Endothelial cell of umbilical vein (primary cell): ENCODE data around the gene FSTL1. TPM values are rescaled to one million over a fixed set of nuclear protein-coding genes. Genes with fewer than 3 reads are reported as not detected.

ENCODE experiments used
- BruUV-seq: library from RNA; stranded (reverse); fragments of 400-500 nt; replicated peaks from 2 replicates; lab custom pipeline; 2021; lab: Mats Ljungman, UMichigan
- CTCF ChIA-PET: fragments of 300-600, 350-600 bp; sonication (Branson Sonifier 250); formaldehyde crosslinking; loops from one replicate; lab custom pipeline; 2021; ENCODE audit warnings: antibody characterized with exemption, inconsistent platforms; lab: Charles Lee
- POLR2A ChIA-PET: fragments of 300-600, 350-600 bp; sonication (Branson Sonifier 250); formaldehyde crosslinking; loops from one replicate; lab custom pipeline; 2021; ENCODE audit warnings: antibody characterized with exemption, inconsistent platforms; lab: Charles Lee
- DNase-seq: peaks from one replicate; pipeline ENCODE4 v3.0.0-alpha.2; 2011; ENCODE audit warnings: low read depth, low spot score
- FAIRE-seq: peaks from 2 replicates; lab custom pipeline; 2011; peaks lifted over from hg19 to GRCh38; lab: Jason Lieb, UNC
- H2AFZ ChIP-seq: 2 replicates; pipeline ENCODE4 v1.6.0; 2012; ENCODE audit warnings: low read depth, low read length, control low read depth, inconsistent platforms
- H3K27ac ChIP-seq: 2 replicates; pipeline ENCODE4 v1.5.1; 2011; ENCODE audit warnings: low read depth, mild to moderate bottlenecking, control low read depth, low read length, moderate library complexity; ENCODE audit not compliant: insufficient read depth
- H3K27me3 ChIP-seq, 2 experiments: 2 replicates each; pipeline versions ENCODE4 v1.6.0 to v1.6.1; 2011; ENCODE audit warnings: low read length in 2 of 2, mixed read lengths in 1 of 2; ENCODE audit not compliant: control insufficient read depth in 2 of 2, insufficient read depth in 2 of 2
- H3K36me3 ChIP-seq, 2 experiments: 2 replicates in 1 of 2; 3 replicates in 1 of 2; pipeline ENCODE4 v1.5.1; 2011; ENCODE audit warnings: low read length in 2 of 2, mild to moderate bottlenecking in 1 of 2, moderate library complexity in 1 of 2; ENCODE audit not compliant: control insufficient read depth in 2 of 2, insufficient read depth in 2 of 2; ENCODE audit errors: extremely low read depth in 1 of 2
- H3K4me1 ChIP-seq: 3 replicates; pipeline ENCODE4 v1.5.1; 2011; ENCODE audit warnings: mild to moderate bottlenecking, low read length; ENCODE audit not compliant: control insufficient read depth, insufficient read depth; ENCODE audit errors: extremely low read depth
- H3K4me2 ChIP-seq: 2 replicates; pipeline ENCODE4 v1.6.1; 2011; ENCODE audit warnings: low read length, control low read depth, mixed read lengths; ENCODE audit not compliant: insufficient read depth
- H3K4me3 ChIP-seq, 3 experiments: fragments of 200-600 bp in 1 of 3; sonication (generic), shearing (Covaris generic) in 1 of 3; replicated peaks in 1 of 3; 2 replicates each; pipeline ENCODE4 v1.5.1; 2011 to 2016; ENCODE audit warnings: control low read depth in 3 of 3, low read length in 3 of 3, mild to moderate bottlenecking in 2 of 3, inconsistent platforms in 1 of 3, low read depth in 1 of 3, moderate library complexity in 1 of 3; ENCODE audit not compliant: insufficient read depth in 1 of 3
- H3K79me2 ChIP-seq: 2 replicates; pipeline ENCODE4 v1.6.0; 2012; ENCODE audit warnings: low read length, inconsistent platforms; ENCODE audit not compliant: control insufficient read depth, insufficient read depth
- H3K9ac ChIP-seq: replicated peaks from 2 replicates; pipeline ENCODE3; 2011; ENCODE audit warnings: low read length, control low read depth; ENCODE audit not compliant: insufficient read depth; ENCODE audit errors: extremely low read depth
- H3K9me1 ChIP-seq: replicated peaks from 3 replicates; pipeline ENCODE4 v1.6.0; 2011; ENCODE audit warnings: mild to moderate bottlenecking, low read length; ENCODE audit not compliant: control insufficient read depth, insufficient read depth; ENCODE audit errors: extremely low read depth
- H3K9me3 ChIP-seq: replicated peaks from 2 replicates; pipeline ENCODE4 v1.5.1; 2012; ENCODE audit warnings: low read length, inconsistent platforms; ENCODE audit not compliant: control insufficient read depth, insufficient read depth
- H4K20me1 ChIP-seq: replicated peaks from 2 replicates; pipeline ENCODE3; 2011; ENCODE audit warnings: mild to moderate bottlenecking, low read length; ENCODE audit not compliant: control insufficient read depth, insufficient read depth; ENCODE audit errors: extremely low read depth
- CTCF ChIP-seq, 2 donors: IDR thresholded peaks; 1 replicate in 1 of 2; 2 replicates in 1 of 2; pipeline ENCODE4 v1.5.1; 2011; ENCODE audit warnings: low read length in 2 of 2, mild to moderate bottlenecking in 2 of 2, moderate library complexity in 2 of 2, control low read depth in 1 of 2, inconsistent platforms in 1 of 2, low read depth in 1 of 2; ENCODE audit not compliant: insufficient read depth in 1 of 2; ENCODE audit errors: extremely low read depth in 1 of 2
- EZH2 ChIP-seq: IDR thresholded peaks from 2 replicates; pipeline ENCODE4 v1.6.1; 2012; ENCODE audit warnings: borderline replicate concordance, low read depth, mild to moderate bottlenecking, moderate library complexity, low read length, inconsistent platforms; ENCODE audit not compliant: severe bottlenecking
- FOS ChIP-seq: IDR thresholded peaks from 2 replicates; pipeline ENCODE4 v1.6.1; 2011; ENCODE audit warnings: mild to moderate bottlenecking, low read length, moderate library complexity, borderline replicate concordance; ENCODE audit not compliant: insufficient read depth
- GATA2 ChIP-seq: IDR thresholded peaks from 2 replicates; pipeline ENCODE4 v1.7.0; 2011; ENCODE audit warnings: low read depth, mild to moderate bottlenecking, moderate library complexity, mixed read lengths, low read length; ENCODE audit not compliant: insufficient read length, insufficient read depth
- MAX ChIP-seq: IDR thresholded peaks from 2 replicates; pipeline ENCODE4 v1.6.1; 2011; ENCODE audit not compliant: insufficient read depth, insufficient read length
- POLR2A ChIP-seq: IDR thresholded peaks from 2 replicates; pipeline ENCODE4 v1.6.1; 2012; ENCODE audit warnings: low read depth, mild to moderate bottlenecking, control low read depth, low read length
- POLR2AphosphoS5 ChIP-seq: IDR thresholded peaks from 2 replicates; pipeline ENCODE4 v1.6.1; 2012; ENCODE audit warnings: low read depth, mild to moderate bottlenecking, control low read depth, low read length, moderate library complexity; ENCODE audit not compliant: insufficient read depth
- dilution Hi-C: fragments of 300-500 bp; cut with MboI; formaldehyde crosslinking; loops from one replicate; pipeline ENCODE4 v1.15.0; 2019; ENCODE audit warnings: low sequenced_read_pairs; ENCODE audit not compliant: extremely low pct_ligation_motif_present
- intact Hi-C: fragments of 100-400 bp; cut with micrococcal nuclease; formaldehyde crosslinking; loops from one replicate; pipeline ENCODE4 v1.10.0; 2022
- polyA plus RNA-seq, 4 experiments: library from polyadenylated mRNA; depleted of rRNA in 3 of 4; stranded (reverse) in 3 of 4; unstranded in 1 of 4; fragments of >200 nt; gene quantifications; 2 replicates each; pipeline versions ENCODE4 v1.2.1 to v1.2.3, GENCODE V29; 2011 to 2012; ENCODE audit warnings: missing spikeins in 1 of 4
- total RNA-seq: library from RNA; stranded (reverse); gene quantifications from 2 replicates; pipeline ENCODE4 v1.2.3, GENCODE V29; 2021

FSTL1 gene
- total and polyA plus RNA-seq, 2 donors (not counting 3 experiments of a cell fraction or from before 2014, with no cell fraction given), result 235 to 562 TPM

- no peaks in the 10 kb centered on the region for H3K9me1 ChIP-seq
- peak overlapping the region; percentile 75 for H3K27ac ChIP-seq
- no TSS peak for BruUV-seq
- no peaks in the 10 kb centered on the region for H4K20me1 ChIP-seq
- CTCF ChIA-PET, result interaction anchor here (0.7 to 9.5 kb wide), 39 partner anchors 8 to 525 kb away, joined by 3 to 367 read pairs (median 5); partner anchors contain the start of genes FSTL1 and LRRC58
- dilution Hi-C loops (no loop called here), intact Hi-C loops (loop anchor here (1.0 to 5.0 kb wide), 10 partner anchors 18 to 525 kb away; partner anchors contain the start of gene FSTL1)
- H3K27me3 ChIP-seq, result no peaks in the 10 kb centered on the region
- peak overlapping the region; percentile 61 for H2AFZ ChIP-seq
- H3K4me1 ChIP-seq, result peaks cover 29% of the 10 kb centered on the region
- H3K9ac ChIP-seq, result peak overlapping the region; percentile 41
- H3K4me3 ChIP-seq, result peak overlapping the region in 2 of 3 experiments; percentile 12 to 24
- H3K79me2 ChIP-seq, result peaks cover 15% of the 10 kb centered on the region
- POLR2A ChIA-PET, result interaction anchor here (0.5 to 1.5 kb wide), 6 partner anchors 26 to 322 kb away, joined by 3 to 10 read pairs (median 5); no protein-coding TSS in a partner anchor
- peak; percentile 96 for FAIRE-seq
- peak; percentile 100 for DNase-seq
- H3K36me3 ChIP-seq, result peaks cover 0 to 6% of the 10 kb centered on the region in 2 experiments
- H3K9me3 ChIP-seq, result no peaks in the 10 kb centered on the region
- peak overlapping the region; percentile 65 for H3K4me2 ChIP-seq
- no peak for TF ChIP-seq EZH2
- no peak for TF ChIP-seq POLR2A
- no peak for TF ChIP-seq FOS
- TF ChIP-seq GATA2, result peak; percentile 91
- TF ChIP-seq POLR2AphosphoS5, result peak; percentile 32
- TF ChIP-seq CTCF (IDR thresholded peaks at IDR 0.05; ENCODE audit: extremely low read depth in 1 of 2, insufficient read depth in 1 of 2, low read depth in 1 of 2, low read length in 2 of 2), result peak; percentile 79 to 96
- TF ChIP-seq MAX, result no peak
Observed at GRCh38 chr3:120417272-120417911, 33.4 kb downstream of the FSTL1 start.
